Chondrocyte (in vitro differentiated cells): ENCODE data around the gene SLC35B2. TPM values are rescaled to one million over a fixed set of nuclear protein-coding genes. Genes with fewer than 3 reads are reported as not detected.
"Not testable (repeated sequence)": the region's sequence is repeated elsewhere in the genome, so short reads cannot be mapped to it uniquely, and the experiment has no call there.

Experiments
- DNase-seq: peaks from one replicate; pipeline ENCODE4 v3.0.0; 2021; ENCODE audit warnings: mixed read lengths, low spot score
- H3K27ac Mint-ChIP-seq: one replicate; pipeline ENCODE4 v1.8.0; 2021; ENCODE audit warnings: mild to moderate bottlenecking, moderate library complexity, mixed read lengths; ENCODE audit not compliant: unreplicated experiment
- H3K27me3 Mint-ChIP-seq: 2 replicates; pipeline ENCODE4 v1.8.0; 2021; ENCODE audit warnings: low read depth, mixed read lengths
- H3K36me3 Mint-ChIP-seq: 2 replicates; pipeline ENCODE4 v1.8.0; 2021; ENCODE audit warnings: low read depth, mixed read lengths
- H3K4me1 Mint-ChIP-seq: 2 replicates; pipeline ENCODE4 v1.8.0; 2021; ENCODE audit warnings: low read depth, mild to moderate bottlenecking, mixed read lengths
- H3K4me3 Mint-ChIP-seq: one replicate; pipeline ENCODE4 v1.8.0; 2021; ENCODE audit warnings: mild to moderate bottlenecking, moderate library complexity, mixed read lengths; ENCODE audit not compliant: unreplicated experiment
- H3K9me3 Mint-ChIP-seq: 2 replicates; pipeline ENCODE4 v1.8.0; 2021; ENCODE audit warnings: low read depth, mixed read lengths
- CTCF ChIP-seq: fragments of 200-600 bp; sonication (generic); IDR thresholded peaks from 2 replicates; pipeline ENCODE4 v1.5.0; 2021; ENCODE audit warnings: antibody characterized with exemption, mild to moderate bottlenecking, moderate library complexity
- total RNA-seq: library from RNA; stranded (reverse); gene quantifications from 3 replicates; pipeline ENCODE4 v1.2.1, GENCODE V29; 2021

SLC35B2 gene
- total RNA-seq, 1 donor from 2014 or later: 71.5 TPM

- DNase-seq: peak; percentile 81
- Mint-ChIP-seq H3K27ac (peak overlapping the region; percentile 96), H3K9me3 (no peaks in the 10 kb centered on the region), H3K4me3 (no peak overlapping the region), H3K27me3 (no peaks in the 10 kb centered on the region), H3K4me1 (peaks cover 69% of the 10 kb centered on the region), H3K36me3 (peaks cover 22% of the 10 kb centered on the region)
- peak; percentile 78 for TF ChIP-seq CTCF
These were observed 23.0 kb downstream of the SLC35B2 start for GRCh38 chr6:44234101-44235025.

GRCh38 chr6:44233567-44234100 lies 23.7 kb downstream of the SLC35B2 start:
- peak; percentile 68 for DNase-seq
- TF ChIP-seq CTCF: no peak
- Mint-ChIP-seq H3K4me1 (peaks cover 74% of the 10 kb centered on the region), H3K4me3 (no peak overlapping the region), H3K27me3 (no peaks in the 10 kb centered on the region), H3K9me3 (no peaks in the 10 kb centered on the region), H3K27ac (peak overlapping the region; percentile 96), H3K36me3 (peaks cover 25% of the 10 kb centered on the region)

- no peak for TF ChIP-seq CTCF
- Mint-ChIP-seq H3K4me3 (no peak overlapping the region), H3K4me1 (peaks cover 74% of the 10 kb centered on the region), H3K27ac (peak overlapping the region; percentile 96), H3K36me3 (peaks cover 25% of the 10 kb centered on the region), H3K27me3 (no peaks in the 10 kb centered on the region), H3K9me3 (no peaks in the 10 kb centered on the region)
- DNase-seq: peak; percentile 69
These were observed 24.4 kb downstream of the SLC35B2 start for GRCh38 chr6:44232676-44233566.

- DNase-seq: peak; percentile 48
- H3K27ac Mint-ChIP-seq: peak overlapping the region; percentile 59
- H3K4me1 Mint-ChIP-seq: peaks cover 74% of the 10 kb centered on the region
- not testable (repeated sequence) for H3K27me3 Mint-ChIP-seq, H3K9me3 Mint-ChIP-seq, H3K4me3 Mint-ChIP-seq
- H3K36me3 Mint-ChIP-seq: peaks cover 25% of the 10 kb centered on the region
These were observed 25.9 kb downstream of the SLC35B2 start for GRCh38 chr6:44231426-44231825.

GRCh38 chr6:44230034-44230675 lies 27.2 kb downstream of the SLC35B2 start:
- H3K27me3 Mint-ChIP-seq: no peaks in the 10 kb centered on the region
- H3K9me3 Mint-ChIP-seq: no peaks in the 10 kb centered on the region
- DNase-seq: peak; percentile 72
- peaks cover 21% of the 10 kb centered on the region for H3K36me3 Mint-ChIP-seq
- no peak for TF ChIP-seq CTCF
- H3K4me3 Mint-ChIP-seq: no peak overlapping the region
- H3K4me1 Mint-ChIP-seq: peaks cover 75% of the 10 kb centered on the region
- H3K27ac Mint-ChIP-seq: no peak overlapping the region
